Brain microvascular endothelial cell (primary cell): ENCODE data around the gene CDH13.
A peak's percentile ranks its signal among the peaks of the same experiment; 100 is the strongest.

ENCODE experiments used
- DNase-seq: peaks from one replicate; pipeline ENCODE4 v3.0.0-alpha.2; 2020
- H3K27ac ChIP-seq: fragments of 250-450 bp; sonication (Bioruptor Pico); 2 replicates; pipeline ENCODE4 v1.5.1; 2020; ENCODE audit warnings: mild to moderate bottlenecking, moderate library complexity
- H3K27me3 ChIP-seq: fragments of 250-450 bp; sonication (Bioruptor Pico); replicated peaks from 2 replicates; pipeline ENCODE4 v1.5.1; 2020; ENCODE audit warnings: mild to moderate bottlenecking
- H3K36me3 ChIP-seq: fragments of 250-450 bp; sonication (Bioruptor Pico); replicated peaks from 2 replicates; pipeline ENCODE4 v1.5.1; 2020; ENCODE audit warnings: mild to moderate bottlenecking
- H3K4me3 ChIP-seq: 2 replicates; pipeline ENCODE4 v1.5.1; 2011; ENCODE audit warnings: low read depth, mild to moderate bottlenecking, control low read depth, low read length, moderate library complexity
- in situ Hi-C: cut with HindIII; loops from 2 replicates; pipeline ENCODE4 v1.10.0; 2017; ENCODE audit warnings: low sequenced_read_pairs, low pct_ligation_motif_present
- TF ChIP-seq, protein P1 (sequence below): IDR thresholded peaks from 2 replicates; pipeline ENCODE4 v1.5.1; 2011; ENCODE audit warnings: low read depth, mild to moderate bottlenecking, moderate library complexity, low read length, control low read depth, inconsistent platforms; ENCODE audit errors: missing control alignments

The CDH13 gene

DNA sequence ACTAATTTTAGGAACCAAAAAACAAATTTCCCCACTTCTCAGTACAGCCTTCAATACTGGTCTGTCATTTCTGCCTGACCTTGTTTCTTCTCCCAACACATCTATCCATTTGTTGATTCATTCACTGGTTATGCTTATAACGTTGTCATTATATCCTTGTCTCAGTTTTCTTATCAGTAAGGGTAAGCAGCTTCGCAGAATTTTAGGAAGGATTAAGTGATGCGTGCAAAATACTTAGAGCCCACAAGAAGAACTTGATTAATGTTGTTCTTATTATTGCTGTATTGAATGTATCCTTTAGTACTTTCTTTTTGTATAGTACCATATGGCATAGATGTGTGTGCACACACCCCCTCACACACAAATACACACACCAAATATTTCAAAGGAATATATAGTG, 777.5 kb downstream of the CDH13 start:
- Histone ChIP-seq H3K36me3 (no peaks in the 10 kb centered on the region), H3K27me3 (no peaks in the 10 kb centered on the region), H3K27ac (peak overlapping the region; percentile 68), H3K4me3 (no peak overlapping the region)
- TF ChIP-seq, protein P1, sequence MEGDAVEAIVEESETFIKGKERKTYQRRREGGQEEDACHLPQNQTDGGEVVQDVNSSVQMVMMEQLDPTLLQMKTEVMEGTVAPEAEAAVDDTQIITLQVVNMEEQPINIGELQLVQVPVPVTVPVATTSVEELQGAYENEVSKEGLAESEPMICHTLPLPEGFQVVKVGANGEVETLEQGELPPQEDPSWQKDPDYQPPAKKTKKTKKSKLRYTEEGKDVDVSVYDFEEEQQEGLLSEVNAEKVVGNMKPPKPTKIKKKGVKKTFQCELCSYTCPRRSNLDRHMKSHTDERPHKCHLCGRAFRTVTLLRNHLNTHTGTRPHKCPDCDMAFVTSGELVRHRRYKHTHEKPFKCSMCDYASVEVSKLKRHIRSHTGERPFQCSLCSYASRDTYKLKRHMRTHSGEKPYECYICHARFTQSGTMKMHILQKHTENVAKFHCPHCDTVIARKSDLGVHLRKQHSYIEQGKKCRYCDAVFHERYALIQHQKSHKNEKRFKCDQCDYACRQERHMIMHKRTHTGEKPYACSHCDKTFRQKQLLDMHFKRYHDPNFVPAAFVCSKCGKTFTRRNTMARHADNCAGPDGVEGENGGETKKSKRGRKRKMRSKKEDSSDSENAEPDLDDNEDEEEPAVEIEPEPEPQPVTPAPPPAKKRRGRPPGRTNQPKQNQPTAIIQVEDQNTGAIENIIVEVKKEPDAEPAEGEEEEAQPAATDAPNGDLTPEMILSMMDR, result no peak
- in situ Hi-C loops, result no loop called here
- DNase-seq, result no peak

DNA sequence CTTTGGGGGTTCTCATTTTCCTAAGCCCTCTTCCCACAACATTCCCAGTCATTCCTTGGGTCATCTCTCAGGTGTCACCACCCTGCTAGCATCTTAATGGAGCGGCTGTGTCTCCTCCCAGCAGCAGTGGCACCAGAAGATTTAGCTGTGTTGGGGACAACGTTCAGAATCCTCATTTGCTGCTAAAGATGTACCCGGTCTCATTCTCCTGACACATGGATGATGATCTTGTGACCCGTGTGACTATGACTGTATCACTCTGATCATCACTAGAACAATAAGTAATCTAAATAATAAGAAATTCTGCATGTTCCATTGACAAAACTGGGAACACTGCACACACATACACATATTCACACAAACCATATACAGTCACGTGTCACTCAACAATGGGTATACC, 781.2 kb downstream of the CDH13 start:
- in situ Hi-C loops, result no loop called here
- Histone ChIP-seq H3K4me3 (no peak overlapping the region), H3K36me3 (no peaks in the 10 kb centered on the region), H3K27ac (no peak overlapping the region), H3K27me3 (no peaks in the 10 kb centered on the region)
- TF ChIP-seq, protein P1, result no peak
- no peak for DNase-seq

DNA sequence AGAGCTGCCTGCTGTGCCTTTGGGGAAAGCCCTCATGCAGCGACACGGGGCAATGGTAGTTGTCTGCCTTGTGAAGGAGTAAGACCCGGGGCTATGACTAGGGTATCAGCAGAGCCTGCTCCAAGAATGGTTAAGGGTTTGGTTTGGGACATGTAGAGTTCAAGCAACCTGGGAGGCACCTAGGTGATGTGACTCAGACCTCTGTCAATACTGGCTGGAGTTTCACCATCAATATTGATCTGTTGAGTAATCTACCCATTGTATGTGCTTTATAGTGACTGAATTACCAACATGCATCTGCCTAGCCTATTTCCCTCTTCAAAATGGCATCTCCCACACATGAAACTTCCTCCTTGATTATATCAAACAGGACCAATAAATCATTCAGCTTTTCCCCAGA, 782.6 kb downstream of the CDH13 start:
- Histone ChIP-seq H3K36me3 (no peaks in the 10 kb centered on the region), H3K27me3 (no peaks in the 10 kb centered on the region), H3K27ac (no peak overlapping the region), H3K4me3 (no peak overlapping the region)
- TF ChIP-seq, protein P1, result no peak
- in situ Hi-C loops, result no loop called here
- DNase-seq, result no peak

DNA sequence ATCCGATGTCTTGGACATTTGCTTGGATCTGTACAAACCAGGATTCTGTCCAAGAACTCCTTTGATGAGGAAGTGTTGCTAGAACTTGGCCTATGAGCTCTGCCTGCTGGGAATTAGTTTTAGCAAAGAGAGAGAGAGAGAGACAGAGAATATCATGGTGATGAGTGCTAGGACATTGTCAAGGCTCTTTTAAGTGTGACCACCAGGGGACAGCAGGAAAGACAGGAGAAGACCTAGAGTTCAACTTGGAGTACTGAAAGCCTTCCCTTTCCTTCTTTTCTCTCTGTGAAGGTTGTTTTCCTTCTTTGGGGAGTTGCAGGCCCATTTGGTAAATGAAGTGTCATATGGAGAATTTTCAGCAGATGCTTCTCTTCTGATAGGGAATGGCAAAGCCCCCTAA, 791.8 kb downstream of the CDH13 start:
- TF ChIP-seq, protein P1, result peak; percentile 10
- no peaks in the 10 kb centered on the region for H3K36me3 ChIP-seq
- H3K27ac ChIP-seq, result no peak overlapping the region
- in situ Hi-C loops, result no loop called here
- H3K4me3 ChIP-seq, result no peak overlapping the region
- no peaks in the 10 kb centered on the region for H3K27me3 ChIP-seq
- no peak for DNase-seq

DNA sequence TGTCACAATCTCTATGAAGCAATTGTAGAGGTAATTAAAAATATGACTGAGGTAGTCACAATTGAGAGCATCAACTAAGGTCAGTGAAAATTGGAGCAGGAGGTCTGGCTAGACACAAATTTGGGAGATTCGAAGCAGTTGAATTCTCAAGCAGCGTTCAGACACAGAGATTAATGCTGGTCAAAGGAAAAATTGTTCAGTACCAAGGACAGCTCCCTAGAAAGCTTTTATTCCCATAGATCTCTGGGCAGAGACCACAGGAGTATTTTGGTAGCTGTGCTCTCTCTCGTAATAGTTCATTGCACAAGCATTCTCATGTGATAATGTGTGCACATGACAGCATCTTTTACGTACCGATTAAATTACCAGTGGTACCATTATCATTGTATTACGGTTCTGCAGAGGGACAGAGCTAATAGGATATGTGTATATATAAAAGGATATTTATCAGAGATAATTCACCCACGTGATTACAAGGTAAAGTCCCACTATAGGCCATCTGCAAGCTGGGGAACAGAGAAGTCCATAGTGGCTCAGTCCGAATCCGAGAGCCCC, 793.5 kb downstream of the CDH13 start:
- TF ChIP-seq, protein P1, result no peak
- peak; percentile 15 for DNase-seq
- no peak overlapping the region for H3K4me3 ChIP-seq
- no peaks in the 10 kb centered on the region for H3K27me3 ChIP-seq
- in situ Hi-C loops, result no loop called here
- H3K36me3 ChIP-seq, result no peaks in the 10 kb centered on the region
- H3K27ac ChIP-seq, result no peak overlapping the region

DNA sequence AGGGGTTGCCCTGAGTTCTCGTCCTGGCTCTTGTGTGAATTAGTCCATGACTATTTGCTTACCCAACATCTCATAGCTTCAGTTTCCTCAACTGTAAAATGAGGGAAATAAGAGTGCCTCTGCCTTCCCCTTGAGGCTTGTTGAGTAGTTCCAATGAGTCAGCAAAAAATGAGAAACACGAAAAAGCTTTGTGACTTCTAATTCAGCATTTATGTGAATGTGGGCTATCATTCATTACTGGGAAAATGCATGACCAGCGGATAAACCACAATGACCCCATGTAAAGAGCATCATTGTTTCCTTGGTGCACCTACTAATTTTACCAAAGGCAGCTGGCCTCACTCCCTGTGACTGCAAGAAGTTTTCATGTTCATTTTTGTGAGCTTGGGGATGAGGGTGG, 806.4 kb downstream of the CDH13 start:
- Histone ChIP-seq H3K27me3 (no peaks in the 10 kb centered on the region), H3K4me3 (no peak overlapping the region), H3K36me3 (no peaks in the 10 kb centered on the region), H3K27ac (no peak overlapping the region)
- DNase-seq, result no peak
- TF ChIP-seq, protein P1, result no peak
- in situ Hi-C loops, result no loop called here
